ENCODE results near the gene B4GALT3.

Gene B4GALT3

DNA sequence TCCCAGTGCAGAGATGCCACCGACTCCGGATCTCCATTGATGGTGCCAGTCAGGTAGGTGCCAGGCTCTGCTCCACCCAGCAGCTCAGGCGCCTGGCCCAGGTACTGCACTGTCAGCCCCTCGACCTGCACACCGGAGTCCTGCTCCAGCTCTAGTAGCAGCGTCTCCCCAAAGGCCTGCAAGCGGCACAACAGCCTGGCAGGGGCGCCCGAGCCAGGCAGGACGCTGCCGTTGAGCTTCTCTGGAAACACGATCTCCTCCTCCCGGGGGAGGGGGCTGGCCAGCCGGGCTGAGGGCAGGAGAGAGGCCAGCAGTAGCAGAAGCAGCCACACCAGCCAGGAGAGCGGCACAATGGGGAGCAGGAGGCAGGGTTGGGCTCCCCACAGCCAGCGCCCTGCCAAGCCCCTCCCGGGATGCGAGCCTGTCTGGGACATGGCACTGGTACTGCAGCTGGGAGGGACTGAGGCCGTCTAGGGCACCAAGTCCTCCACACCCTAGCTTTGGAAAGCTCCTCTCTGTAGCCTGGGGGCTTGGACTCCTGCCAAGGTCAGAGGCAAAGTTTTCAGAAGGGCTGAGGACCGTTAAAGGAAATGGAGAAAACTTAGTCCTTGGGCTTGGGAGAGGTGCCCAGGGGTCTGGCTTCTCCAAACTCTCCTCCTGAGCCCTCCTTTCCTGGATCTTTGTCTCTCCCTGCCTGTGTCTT lies 21.0 kb upstream of the B4GALT3 start:
- TF ChIP-seq GATA3 (IDR thresholded peaks at IDR 0.05; ENCODE audit: low read depth, low read length) = no peak
- no peak for TF ChIP-seq GATA2 (IDR thresholded peaks at IDR 0.05; ENCODE audit: low read depth, low read length)

GRCh38 chr1:161197560-161198193 lies 20.4 kb upstream of the B4GALT3 start:
- no peak for TF ChIP-seq GATA3 (IDR thresholded peaks at IDR 0.05; ENCODE audit: low read depth, low read length)
- no peak for TF ChIP-seq GATA2 (IDR thresholded peaks at IDR 0.05; ENCODE audit: low read depth, low read length)

DNA sequence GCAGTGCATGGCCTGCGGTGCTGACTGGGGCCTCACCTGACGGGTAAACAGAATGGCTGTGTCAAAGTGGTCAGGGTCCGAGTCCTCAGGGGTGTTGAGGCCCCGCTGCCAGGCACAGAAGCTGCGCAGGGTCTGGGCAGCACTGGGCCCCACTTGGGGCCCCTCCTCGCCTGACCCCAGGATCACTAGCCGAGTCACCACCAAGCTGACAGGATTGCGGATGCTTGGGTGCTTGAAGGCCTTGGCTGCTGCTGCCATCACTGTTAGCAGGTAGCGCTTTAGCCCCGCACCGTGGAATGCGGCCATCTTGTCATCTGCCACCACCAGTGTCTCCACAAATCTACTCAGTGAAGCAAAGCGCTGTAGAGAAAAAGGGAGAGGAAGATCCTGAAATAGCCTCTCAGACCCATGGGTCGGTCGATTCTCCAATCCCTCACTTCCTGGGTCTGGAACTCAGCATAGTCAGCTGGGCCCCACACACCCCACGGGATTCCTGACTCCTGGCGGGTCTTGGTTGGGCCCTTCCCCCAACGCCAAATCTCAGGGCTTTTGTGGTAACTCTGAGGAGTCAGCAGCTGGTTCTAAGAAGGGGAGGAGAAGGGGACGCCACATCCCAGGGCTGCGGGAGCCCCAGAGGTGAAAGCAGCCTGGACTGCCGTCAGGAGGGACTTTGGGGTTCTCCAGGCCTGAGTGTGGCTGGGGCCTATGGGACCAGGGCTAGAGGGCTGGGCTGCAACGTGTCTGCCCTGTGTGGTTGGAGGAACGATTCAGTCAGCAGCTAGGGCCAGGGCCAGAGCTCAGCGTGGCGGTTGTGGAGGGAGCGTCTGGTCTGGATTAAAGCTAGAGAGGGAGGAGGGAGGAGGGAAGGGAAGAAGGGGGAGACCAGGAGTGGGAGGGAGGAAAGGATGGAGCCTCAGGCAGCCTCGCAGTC lies 19.5 kb upstream of the B4GALT3 start:
- TF ChIP-seq GATA2 (IDR thresholded peaks at IDR 0.05; ENCODE audit: low read depth, low read length) (no peak), GATA3 (IDR thresholded peaks at IDR 0.05; ENCODE audit: low read depth, low read length) (no peak)

GRCh38 chr1:161196111-161196510 lies 18.8 kb upstream of the B4GALT3 start:
- TF ChIP-seq GATA2 (IDR thresholded peaks at IDR 0.05; ENCODE audit: low read depth, low read length) (no peak), GATA3 (IDR thresholded peaks at IDR 0.05; ENCODE audit: low read depth, low read length) (no peak)

- TF ChIP-seq GATA3 (IDR thresholded peaks at IDR 0.05; ENCODE audit: low read depth, low read length) = no peak
- TF ChIP-seq GATA2 (IDR thresholded peaks at IDR 0.05; ENCODE audit: low read depth, low read length) = no peak
Observed at GRCh38 chr1:161195171-161195570, 17.9 kb upstream of the B4GALT3 start.

GRCh38 chr1:161193561-161194235 lies 16.4 kb upstream of the B4GALT3 start:
- no peak for TF ChIP-seq GATA2 (IDR thresholded peaks at IDR 0.05; ENCODE audit: low read depth, low read length)
- TF ChIP-seq GATA3 (IDR thresholded peaks at IDR 0.05; ENCODE audit: low read depth, low read length) = no peak

DNA sequence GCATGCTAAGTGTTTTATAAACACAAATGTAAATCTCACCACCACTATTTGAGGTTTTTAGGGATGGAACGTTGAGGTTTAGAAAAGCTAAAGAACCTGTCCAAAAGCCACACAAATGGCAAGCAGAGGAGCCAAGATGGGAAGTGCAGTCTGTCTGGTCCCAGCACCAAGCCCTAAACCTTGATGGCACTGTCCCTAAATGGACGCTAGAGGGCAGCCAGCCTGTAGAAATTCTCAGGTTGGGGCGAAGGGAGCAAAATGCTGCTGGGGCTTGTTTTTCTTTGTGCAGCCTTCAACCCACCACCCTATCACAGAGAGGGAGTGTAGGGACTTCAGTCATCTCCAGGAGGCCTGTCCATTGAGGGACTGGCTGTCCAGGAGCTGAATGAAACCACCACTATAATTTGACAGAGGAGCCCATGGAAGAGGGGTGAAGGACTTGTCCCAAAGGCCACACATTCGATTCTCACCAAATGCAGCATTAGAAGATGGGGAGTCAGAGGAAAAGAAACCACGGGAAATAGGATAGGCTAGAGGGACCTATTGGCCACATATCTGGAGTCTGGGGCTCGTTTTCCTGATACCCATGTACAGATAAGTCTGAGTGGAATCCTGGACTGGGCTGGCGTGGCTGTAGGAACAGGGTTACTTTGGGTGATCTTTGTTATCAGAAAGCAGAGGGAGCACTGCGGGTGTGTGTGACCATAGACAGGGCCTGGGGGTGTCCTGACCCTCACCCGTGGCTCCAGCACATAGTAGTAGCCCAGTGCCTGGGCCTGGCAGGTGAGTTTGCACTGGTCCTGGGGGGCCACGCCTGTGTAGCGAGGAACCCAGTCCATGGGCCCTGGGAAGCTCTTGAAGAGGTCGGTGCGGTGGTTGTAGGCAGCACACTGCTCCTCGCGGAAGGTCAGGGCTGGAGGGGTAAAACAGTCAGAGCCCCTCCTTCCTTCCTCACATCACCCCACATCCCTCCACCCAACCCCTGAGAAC lies 15.5 kb upstream of the B4GALT3 start:
- TF ChIP-seq GATA3 (IDR thresholded peaks at IDR 0.05; ENCODE audit: low read depth, low read length) (no peak), GATA2 (IDR thresholded peaks at IDR 0.05; ENCODE audit: low read depth, low read length) (no peak)

DNA sequence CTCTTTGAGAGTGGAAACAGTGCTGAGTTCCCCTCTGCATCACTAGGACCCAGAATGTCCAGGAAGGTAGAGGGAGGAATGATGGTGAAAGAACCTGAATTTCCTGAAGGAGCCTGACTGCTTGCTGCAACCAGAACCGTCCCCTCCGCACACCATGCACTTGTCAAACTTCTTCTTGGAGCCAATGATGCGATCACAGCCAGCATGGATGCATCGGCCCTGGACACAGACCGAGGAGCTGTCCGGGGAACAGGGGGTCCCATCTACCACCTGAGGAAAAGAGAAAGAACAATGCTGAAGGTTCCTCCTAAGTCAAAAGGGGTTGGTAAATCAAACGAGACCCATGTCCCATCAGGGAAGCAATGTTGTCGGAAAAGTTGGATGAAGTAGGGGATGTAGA lies 14.7 kb upstream of the B4GALT3 start:
- TF ChIP-seq GATA3 (IDR thresholded peaks at IDR 0.05; ENCODE audit: low read depth, low read length) = no peak
- TF ChIP-seq GATA2 (IDR thresholded peaks at IDR 0.05; ENCODE audit: low read depth, low read length) = no peak

DNA sequence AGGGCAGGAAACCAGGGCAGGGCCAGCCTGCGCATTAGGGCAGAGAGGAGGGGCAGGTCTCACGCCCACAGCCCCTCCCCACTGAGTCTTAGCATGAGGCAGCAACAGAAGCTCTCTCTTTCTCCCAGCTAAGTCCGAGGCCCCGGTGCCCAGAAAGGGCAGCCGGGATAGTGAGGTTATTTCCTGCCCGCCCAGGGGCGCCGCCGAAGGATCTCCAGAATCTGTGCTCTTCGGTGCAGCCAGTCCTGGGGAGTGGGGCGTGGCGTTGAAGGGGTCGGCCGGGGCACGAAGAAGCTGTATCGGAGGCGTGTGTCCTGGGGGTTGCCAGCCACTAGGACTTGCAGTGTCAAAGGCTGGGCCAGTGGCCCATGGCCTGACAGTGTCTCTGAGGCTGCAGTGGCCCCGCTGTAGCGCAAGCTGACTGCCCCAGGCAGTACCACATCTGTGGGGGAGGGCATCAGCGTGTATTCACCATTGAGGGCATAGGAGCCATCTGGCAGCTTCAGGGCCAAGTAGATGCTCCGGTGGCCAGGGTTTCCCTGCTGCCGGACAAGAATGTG lies 13.7 kb upstream of the B4GALT3 start:
- TF ChIP-seq GATA3 (IDR thresholded peaks at IDR 0.05; ENCODE audit: low read depth, low read length) = no peak

GRCh38 chr1:161189036-161189435 lies 11.7 kb upstream of the B4GALT3 start:
- no peak for TF ChIP-seq GATA3 (IDR thresholded peaks at IDR 0.05; ENCODE audit: low read depth, low read length)
- TF ChIP-seq GATA2 (IDR thresholded peaks at IDR 0.05; ENCODE audit: low read depth, low read length) = no peak

- TF ChIP-seq GATA2 (IDR thresholded peaks at IDR 0.05; ENCODE audit: low read depth, low read length) = no peak
- TF ChIP-seq GATA3 (IDR thresholded peaks at IDR 0.05; ENCODE audit: low read depth, low read length) = no peak
Observed at GRCh38 chr1:161188381-161188780, 11.1 kb upstream of the B4GALT3 start.

- TF ChIP-seq GATA3 (IDR thresholded peaks at IDR 0.05; ENCODE audit: low read depth, low read length) (no peak), GATA2 (IDR thresholded peaks at IDR 0.05; ENCODE audit: low read depth, low read length) (no peak)
Observed at GRCh38 chr1:161187311-161187710, 10.0 kb upstream of the B4GALT3 start.

Measured in SH-SY5Y (cell line).